Fibroblast of lung (primary cell): ENCODE data around the gene LSM2. TPM values are rescaled to one million over a fixed set of nuclear protein-coding genes. Genes with fewer than 3 reads are reported as not detected.
A peak's percentile ranks its signal among the peaks of the same experiment; 100 is the strongest.
"Not testable (repeated sequence)": the region's sequence is repeated elsewhere in the genome, so short reads cannot be mapped to it uniquely, and the experiment has no call there.

Experiments used
- DNase-seq, 2 donors: peaks; one replicate each; pipeline versions ENCODE4 v3.0.0 to v3.0.0-alpha.2; 2010; ENCODE audit warnings: low read depth in 2 of 2
- H2AFZ ChIP-seq: 2 replicates; pipeline ENCODE4 v1.5.1; 2012; ENCODE audit warnings: low read length, control low read depth, inconsistent platforms
- H3K27ac ChIP-seq: 2 replicates; pipeline ENCODE4 v1.5.1; 2011; ENCODE audit warnings: low read length, control low read depth; ENCODE audit not compliant: insufficient read depth
- H3K27me3 ChIP-seq: 2 replicates; pipeline ENCODE4 v1.5.1; 2011; ENCODE audit warnings: mild to moderate bottlenecking, low read length; ENCODE audit not compliant: control insufficient read depth, insufficient read depth
- H3K36me3 ChIP-seq: 2 replicates; pipeline ENCODE4 v1.5.1; 2011; ENCODE audit warnings: low read length; ENCODE audit not compliant: control insufficient read depth, insufficient read depth
- H3K4me1 ChIP-seq: 2 replicates; pipeline ENCODE4 v1.5.1; 2011; ENCODE audit warnings: low read length; ENCODE audit not compliant: control insufficient read depth, insufficient read depth; ENCODE audit errors: extremely low read depth
- H3K4me2 ChIP-seq: 2 replicates; pipeline ENCODE4 v1.5.1; 2011; ENCODE audit warnings: low read length, control low read depth; ENCODE audit not compliant: insufficient read depth; ENCODE audit errors: extremely low read depth
- H3K4me3 ChIP-seq, 4 experiments: fragments of 200-600 bp in 1 of 4; sonication (generic) in 1 of 4; replicated peaks in 1 of 4; 2 replicates each; pipeline ENCODE4 v1.5.1; 2011 to 2016; ENCODE audit warnings: low read length in 4 of 4, low read depth in 3 of 4, mild to moderate bottlenecking in 3 of 4, control low read depth in 2 of 4, inconsistent platforms in 1 of 4, mixed read lengths in 1 of 4; ENCODE audit not compliant: insufficient read depth in 1 of 4; ENCODE audit errors: control extremely low read depth in 1 of 4
- H3K79me2 ChIP-seq: 2 replicates; pipeline ENCODE4 v1.5.1; 2012; ENCODE audit warnings: mild to moderate bottlenecking, low read length, inconsistent platforms; ENCODE audit not compliant: control insufficient read depth, insufficient read depth
- H3K9ac ChIP-seq: 2 replicates; pipeline ENCODE4 v1.5.1; 2011; ENCODE audit warnings: mild to moderate bottlenecking, low read length, control low read depth; ENCODE audit not compliant: insufficient read depth
- H3K9me3 ChIP-seq: 2 replicates; pipeline ENCODE4 v1.5.1; 2012; ENCODE audit warnings: low read depth, low read length; ENCODE audit not compliant: control insufficient read depth, insufficient read depth
- H4K20me1 ChIP-seq: 2 replicates; pipeline ENCODE4 v1.5.1; 2011; ENCODE audit warnings: low read length; ENCODE audit not compliant: control insufficient read depth, insufficient read depth; ENCODE audit errors: extremely low read depth
- CTCF ChIP-seq, 2 donors: IDR thresholded peaks in 1 of 2; conservative IDR thresholded peaks in 1 of 2; 1 replicate in 1 of 2; 2 replicates in 1 of 2; pipeline ENCODE4 v1.5.1; 2011 to 2012; ENCODE audit warnings: low read length in 2 of 2, control low read depth in 1 of 2, inconsistent platforms in 1 of 2, low read depth in 1 of 2, mild to moderate bottlenecking in 1 of 2
- EZH2 ChIP-seq: IDR thresholded peaks from 2 replicates; pipeline ENCODE4 v1.5.1; 2012; ENCODE audit warnings: low read length, control low read depth, mild to moderate bottlenecking; ENCODE audit errors: missing control alignments
- polyA plus RNA-seq, 2 donors: library from polyadenylated mRNA; depleted of rRNA in 1 of 2; stranded (reverse) in 1 of 2; unstranded in 1 of 2; fragments of >200 nt; gene quantifications; 2 replicates each; pipeline ENCODE4 v1.2.1, GENCODE V29; 2011 to 2012; ENCODE audit warnings: missing spikeins in 1 of 2
- total RNA-seq: library from RNA; depleted of rRNA; stranded (reverse); fragments of >200 nt; gene quantifications from 2 replicates; pipeline ENCODE4 v1.2.1, GENCODE V29; 2014

Gene LSM2
- total and polyA plus RNA-seq, 2 donors (not counting 1 experiment from before 2014, with no cell fraction given): 24.3 to 34.7 TPM

GRCh38 chr6:31795616-31796298 lies 11.0 kb downstream of the LSM2 start, which contains the start of gene VARS1:
Gene VARS1 (minus strand): TSS chr6:31795752. CDS start chr6:31795217, 535 bp downstream.
- Histone ChIP-seq H3K9me3 (no peaks in the 10 kb centered on the region), H4K20me1 (no peaks in the 10 kb centered on the region), H3K27ac (peak within 1 kb of the TSS; percentile 95), H3K4me3 (peak within 1 kb of the TSS; percentile 93 to 97 (median 94)), H3K4me1 (no peaks in the 10 kb centered on the region), H3K4me2 (peak within 1 kb of the TSS; percentile 97), H3K79me2 (peaks cover 20% of the 10 kb centered on the region), H3K27me3 (no peaks in the 10 kb centered on the region), H3K9ac (peak within 1 kb of the TSS; percentile 97), H2AFZ (peak within 1 kb of the TSS; percentile 74), H3K36me3 (peaks cover 1% of the 10 kb centered on the region)
- TF ChIP-seq CTCF (conservative IDR thresholded peaks at IDR 0.05 in 1 of 2, IDR thresholded peaks at IDR 0.05 in 1 of 2; ENCODE audit: low read depth in 1 of 2, low read length in 2 of 2): peak; percentile 58 to 66
- no peak for TF ChIP-seq EZH2
- peak; percentile 86 to 91 for DNase-seq

GRCh38 chr6:31794866-31795615 lies 11.7 kb downstream of the LSM2 start:
- no peaks in the 10 kb centered on the region for H3K27me3 ChIP-seq
- peak overlapping the region; percentile 97 for H3K4me2 ChIP-seq
- DNase-seq: peak in 1 of 2 donors; percentile 52
- H3K79me2 ChIP-seq: peaks cover 20% of the 10 kb centered on the region
- H3K4me1 ChIP-seq: no peaks in the 10 kb centered on the region
- H3K36me3 ChIP-seq: peaks cover 1% of the 10 kb centered on the region
- TF ChIP-seq EZH2 (no peak), CTCF (conservative IDR thresholded peaks at IDR 0.05 in 1 of 2, IDR thresholded peaks at IDR 0.05 in 1 of 2; ENCODE audit: low read depth in 1 of 2, low read length in 2 of 2) (no peak)
- no peaks in the 10 kb centered on the region for H4K20me1 ChIP-seq
- peak overlapping the region; percentile 95 for H3K27ac ChIP-seq
- no peaks in the 10 kb centered on the region for H3K9me3 ChIP-seq
- peak overlapping the region; percentile 38 for H2AFZ ChIP-seq
- H3K9ac ChIP-seq: peak overlapping the region; percentile 97
- H3K4me3 ChIP-seq: peak overlapping the region; percentile 93 to 97 (median 94)

GRCh38 chr6:31794294-31794865 lies 12.4 kb downstream of the LSM2 start:
- Histone ChIP-seq H2AFZ (no peak overlapping the region), H3K4me3 (peak overlapping the region; percentile 93 to 97 (median 94)), H3K9me3 (no peaks in the 10 kb centered on the region), H3K9ac (peak overlapping the region; percentile 97), H3K4me1 (no peaks in the 10 kb centered on the region), H4K20me1 (no peaks in the 10 kb centered on the region), H3K36me3 (peaks cover 2% of the 10 kb centered on the region), H3K27ac (peak overlapping the region; percentile 95), H3K27me3 (no peaks in the 10 kb centered on the region), H3K4me2 (peak overlapping the region; percentile 97), H3K79me2 (peaks cover 20% of the 10 kb centered on the region)
- no peak for TF ChIP-seq CTCF (conservative IDR thresholded peaks at IDR 0.05 in 1 of 2, IDR thresholded peaks at IDR 0.05 in 1 of 2; ENCODE audit: low read depth in 1 of 2, low read length in 2 of 2)
- TF ChIP-seq EZH2: no peak
- peak; percentile 44 to 49 for DNase-seq

- Histone ChIP-seq H3K4me3 (peak overlapping the region; percentile 93 to 97 (median 94)), H3K79me2 (peaks cover 20% of the 10 kb centered on the region), H3K4me2 (peak overlapping the region; percentile 97)
- not testable (repeated sequence) for H3K4me1 ChIP-seq, H3K9ac ChIP-seq, H3K27ac ChIP-seq, H3K27me3 ChIP-seq, DNase-seq, H2AFZ ChIP-seq, H3K9me3 ChIP-seq, H4K20me1 ChIP-seq, H3K36me3 ChIP-seq
Observed at GRCh38 chr6:31793927-31794245, 12.9 kb downstream of the LSM2 start.
